Upper lobe of left lung (tissue), 4 donors: Measurements from ENCODE around the gene PRMT3.
"Not testable (repeated sequence)": the region's sequence is repeated elsewhere in the genome, so short reads cannot be mapped to it uniquely, and the experiment has no call there.

Source experiments
- POLR2AphosphoS5 ChIP-seq, 2 donors: sonication (generic); formaldehyde crosslinking; IDR thresholded peaks; one replicate each; pipeline ENCODE4 v1.5.1; 2017; ENCODE audit warnings: antibody characterized with exemption in 2 of 2
- TF ChIP-seq, protein P1 (sequence below), 6 experiments: fragments of 450-650 bp in 4 of 6; fragments of 200-600 bp in 2 of 6; sonication (generic) in 2 of 6; IDR thresholded peaks; one replicate each; pipeline ENCODE4 v1.5.1; 2016 to 2019; ENCODE audit warnings: antibody characterized with exemption in 6 of 6

DNA sequence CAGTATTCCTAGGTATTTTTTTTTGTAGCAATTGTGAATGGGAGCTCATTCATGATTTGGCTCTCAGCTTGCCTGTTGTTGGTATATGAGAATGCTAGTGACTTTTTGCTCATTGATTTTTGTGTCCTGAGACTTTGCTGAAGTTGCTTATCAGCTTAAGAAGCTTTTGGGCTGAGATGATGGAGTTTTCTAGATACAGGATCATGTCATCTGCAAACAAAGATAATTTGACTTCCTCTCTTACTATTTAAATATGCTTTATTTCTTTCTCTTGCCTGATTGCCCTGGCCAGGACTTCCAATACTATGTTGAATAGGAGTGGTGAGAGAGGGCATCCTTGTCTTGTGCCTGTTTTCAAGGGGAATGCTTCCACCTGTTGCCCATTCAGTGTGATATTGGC is 84.4 kb downstream of the PRMT3 start:
- TF ChIP-seq, protein P1, sequence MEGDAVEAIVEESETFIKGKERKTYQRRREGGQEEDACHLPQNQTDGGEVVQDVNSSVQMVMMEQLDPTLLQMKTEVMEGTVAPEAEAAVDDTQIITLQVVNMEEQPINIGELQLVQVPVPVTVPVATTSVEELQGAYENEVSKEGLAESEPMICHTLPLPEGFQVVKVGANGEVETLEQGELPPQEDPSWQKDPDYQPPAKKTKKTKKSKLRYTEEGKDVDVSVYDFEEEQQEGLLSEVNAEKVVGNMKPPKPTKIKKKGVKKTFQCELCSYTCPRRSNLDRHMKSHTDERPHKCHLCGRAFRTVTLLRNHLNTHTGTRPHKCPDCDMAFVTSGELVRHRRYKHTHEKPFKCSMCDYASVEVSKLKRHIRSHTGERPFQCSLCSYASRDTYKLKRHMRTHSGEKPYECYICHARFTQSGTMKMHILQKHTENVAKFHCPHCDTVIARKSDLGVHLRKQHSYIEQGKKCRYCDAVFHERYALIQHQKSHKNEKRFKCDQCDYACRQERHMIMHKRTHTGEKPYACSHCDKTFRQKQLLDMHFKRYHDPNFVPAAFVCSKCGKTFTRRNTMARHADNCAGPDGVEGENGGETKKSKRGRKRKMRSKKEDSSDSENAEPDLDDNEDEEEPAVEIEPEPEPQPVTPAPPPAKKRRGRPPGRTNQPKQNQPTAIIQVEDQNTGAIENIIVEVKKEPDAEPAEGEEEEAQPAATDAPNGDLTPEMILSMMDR (IDR thresholded peaks at IDR 0.05): not testable (repeated sequence)
- not testable (repeated sequence) for TF ChIP-seq POLR2AphosphoS5 (IDR thresholded peaks at IDR 0.05)
